Measurements from ENCODE around the gene RNH1. TPM values are rescaled to one million over a fixed set of nuclear protein-coding genes. Genes with fewer than 3 reads are reported as not detected.
A peak's percentile ranks its signal among the peaks of the same experiment; 100 is the strongest.

Gene RNH1
- polyA plus RNA-seq, 3 donors, result 381 to 445 (median 443) TPM

GRCh38 chr11:533586-534395 is 26.7 kb upstream of the RNH1 start:
- 96% methylated on average over 34 of the region's 37 CpGs for WGBS (ENCODE audit: insufficient coverage)
- Mint-ChIP-seq H3K4me1 (peaks cover 11% of the 10 kb centered on the region), H3K9me3 (peaks cover 0 to 4% (median 0%) of the 10 kb centered on the region in 7 donors), H3K4me3 (peak overlapping the region in 1 of 2 donors; percentile 12), H3K36me3 (peaks cover 15% of the 10 kb centered on the region in 2 donors), H3K27me3 (ENCODE audit: low read depth in 3 of 3) (peaks cover 12 to 28% (median 17%) of the 10 kb centered on the region in 3 donors), H3K27ac (no peak overlapping the region)
- Histone ChIP-seq H2AFZ (ENCODE audit: insufficient read depth, low read depth, low read length, poor library complexity, severe bottlenecking) (no peak overlapping the region), H3K9me3 (replicated peaks in 1 of 2; ENCODE audit: control insufficient read depth in 1 of 2, insufficient read depth in 1 of 2, low read length in 2 of 2) (no peaks in the 10 kb centered on the region), H3K27me3 (ENCODE audit: control insufficient read depth in 2 of 2, insufficient read depth in 2 of 2, low read length in 2 of 2) (peaks cover 0 to 24% of the 10 kb centered on the region in 2 donors), H4K20me1 (ENCODE audit: insufficient read depth, low read length) (peaks cover 26% of the 10 kb centered on the region), H3K4me3 (replicated peaks in 1 of 3; ENCODE audit: low read depth in 2 of 3, low read length in 3 of 3) (peak overlapping the region in 1 of 3 experiments; percentile 84), H3K9ac (ENCODE audit: insufficient read depth, low read length, poor library complexity, severe bottlenecking) (no peak overlapping the region), H3K79me2 (ENCODE audit: insufficient read depth, low read length) (peaks cover 12% of the 10 kb centered on the region), H3K4me2 (replicated peaks; ENCODE audit: extremely low read depth, low read length, poor library complexity, severe bottlenecking) (peak overlapping the region; percentile 93), H3K27ac (ENCODE audit: low read depth in 1 of 2, low read length in 2 of 2) (no peak overlapping the region), H3K4me1 (ENCODE audit: control insufficient read depth in 1 of 2, insufficient read depth in 2 of 2, low read length in 2 of 2) (peaks cover 33 to 37% of the 10 kb centered on the region in 2 donors), H3K36me3 (replicated peaks in 1 of 2; ENCODE audit: control insufficient read depth in 1 of 2, insufficient read depth in 2 of 2, low read length in 2 of 2) (peaks cover 20 to 23% of the 10 kb centered on the region in 2 donors)
- intact Hi-C loops (cut with micrococcal nuclease), result no loop called here
- DNase-seq, result no peak
- no peak for TF ChIP-seq CTCF (IDR thresholded peaks at IDR 0.05)

GRCh38 chr11:532986-533585 is 26.0 kb upstream of the RNH1 start:
- H3K36me3 ChIP-seq (replicated peaks in 1 of 2; ENCODE audit: control insufficient read depth in 1 of 2, insufficient read depth in 2 of 2, low read length in 2 of 2), result peaks cover 20 to 23% of the 10 kb centered on the region in 2 donors
- DNase-seq, result no peak
- no peak for TF ChIP-seq CTCF (IDR thresholded peaks at IDR 0.05)
- peaks cover 12% of the 10 kb centered on the region for H3K79me2 ChIP-seq (ENCODE audit: insufficient read depth, low read length)
- Mint-ChIP-seq H3K4me3 (no peak overlapping the region), H3K27me3 (ENCODE audit: low read depth in 3 of 3) (peaks cover 4 to 21% (median 12%) of the 10 kb centered on the region in 3 donors), H3K9me3 (peaks cover 0 to 4% (median 0%) of the 10 kb centered on the region in 7 donors), H3K36me3 (peaks cover 15% of the 10 kb centered on the region in 2 donors), H3K4me1 (peaks cover 11% of the 10 kb centered on the region), H3K27ac (no peak overlapping the region)
- H3K4me2 ChIP-seq (replicated peaks; ENCODE audit: extremely low read depth, low read length, poor library complexity, severe bottlenecking), result no peak overlapping the region
- peaks cover 33 to 37% of the 10 kb centered on the region in 2 donors for H3K4me1 ChIP-seq (ENCODE audit: control insufficient read depth in 1 of 2, insufficient read depth in 2 of 2, low read length in 2 of 2)
- intact Hi-C loops (cut with micrococcal nuclease), result no loop called here
- H2AFZ ChIP-seq (ENCODE audit: insufficient read depth, low read depth, low read length, poor library complexity, severe bottlenecking), result no peak overlapping the region
- peaks cover 26% of the 10 kb centered on the region for H4K20me1 ChIP-seq (ENCODE audit: insufficient read depth, low read length)
- peaks cover 0 to 17% of the 10 kb centered on the region in 2 donors for H3K27me3 ChIP-seq (ENCODE audit: control insufficient read depth in 2 of 2, insufficient read depth in 2 of 2, low read length in 2 of 2)
- H3K27ac ChIP-seq (ENCODE audit: low read depth in 1 of 2, low read length in 2 of 2), result no peak overlapping the region
- H3K4me3 ChIP-seq (replicated peaks in 1 of 3; ENCODE audit: low read depth in 2 of 3, low read length in 3 of 3), result no peak overlapping the region
- H3K9me3 ChIP-seq (replicated peaks in 1 of 2; ENCODE audit: control insufficient read depth in 1 of 2, insufficient read depth in 1 of 2, low read length in 2 of 2), result no peaks in the 10 kb centered on the region
- H3K9ac ChIP-seq (ENCODE audit: insufficient read depth, low read length, poor library complexity, severe bottlenecking), result no peak overlapping the region
- 98% methylated on average over 33 of the region's 33 CpGs for WGBS (ENCODE audit: insufficient coverage)

Data from CD14-positive monocyte (primary cell).